Activated CD4-positive, alpha-beta T cell treated with anti-CD3 and anti-CD28 coated beads, Interleukin-2, amount 10 ng/mL, durations not matched to agents 7 days and 5 days (primary cell): ENCODE measurements around the gene FYB1. TPM values are rescaled to one million over a fixed set of nuclear protein-coding genes. Genes with fewer than 3 reads are reported as not detected.
A peak's percentile ranks its signal among the peaks of the same experiment; 100 is the strongest.

Experiments
- CTCF ChIA-PET: fragments of 350-600 bp; sonication (Branson Sonifier 250); formaldehyde crosslinking; loops from one replicate; lab custom pipeline; 2021; ENCODE audit warnings: antibody characterized with exemption; lab: Charles Lee
- POLR2A ChIA-PET: fragments of 350-600 bp; sonication (Branson Sonifier 250); formaldehyde crosslinking; loops from one replicate; lab custom pipeline; 2021; ENCODE audit warnings: antibody characterized with exemption; lab: Charles Lee
- DNase-seq: peaks from one replicate; pipeline ENCODE4 v3.0.0-alpha.2; 2020
- H3K27ac Mint-ChIP-seq: one replicate; pipeline ENCODE4 v1.8.0; 2021; ENCODE audit warnings: mild to moderate bottlenecking, moderate library complexity, mixed read lengths
- H3K27me3 Mint-ChIP-seq: one replicate; pipeline ENCODE4 v1.8.0; 2021; ENCODE audit warnings: mixed read lengths
- H3K36me3 Mint-ChIP-seq: one replicate; pipeline ENCODE4 v1.8.0; 2021; ENCODE audit warnings: low read depth, mixed read lengths
- H3K4me1 Mint-ChIP-seq: one replicate; pipeline ENCODE4 v1.8.0; 2021; ENCODE audit warnings: mixed read lengths
- H3K4me3 Mint-ChIP-seq: one replicate; pipeline ENCODE4 v1.8.0; 2021; ENCODE audit warnings: mild to moderate bottlenecking, moderate library complexity, mixed read lengths
- H3K9me3 Mint-ChIP-seq: one replicate; pipeline ENCODE4 v1.8.0; 2021; ENCODE audit warnings: mixed read lengths
- total RNA-seq, 2 experiments: library from RNA; stranded (reverse); gene quantifications; one replicate each; pipeline ENCODE4 v1.2.3, GENCODE V29; 2021

Gene FYB1
- total RNA-seq, 2 experiments from 2014 or later: 396 to 480 TPM

- H3K4me3 Mint-ChIP-seq: no peak overlapping the region
- H3K27ac Mint-ChIP-seq: no peak overlapping the region
- no peak for DNase-seq
- H3K4me1 Mint-ChIP-seq: peaks cover 21% of the 10 kb centered on the region
- H3K9me3 Mint-ChIP-seq: no peaks in the 10 kb centered on the region
- ChIA-PET CTCF (interaction anchor here (1.7 kb wide), 1 partner anchor 140 kb away, joined by 5 read pairs; no protein-coding TSS in a partner anchor), POLR2A (no interaction called here)
- peaks cover 34% of the 10 kb centered on the region for H3K36me3 Mint-ChIP-seq
- H3K27me3 Mint-ChIP-seq: no peaks in the 10 kb centered on the region
Measured at GRCh38 chr5:39143151-39143860, 76.1 kb downstream of the FYB1 start.

GRCh38 chr5:39140558-39141168, 78.7 kb downstream of the FYB1 start:
- Mint-ChIP-seq H3K9me3 (no peaks in the 10 kb centered on the region), H3K27ac (no peak overlapping the region), H3K4me3 (no peak overlapping the region), H3K4me1 (peaks cover 20% of the 10 kb centered on the region), H3K36me3 (peaks cover 42% of the 10 kb centered on the region), H3K27me3 (no peaks in the 10 kb centered on the region)
- ChIA-PET POLR2A (no interaction called here), CTCF (no interaction called here)
- DNase-seq: no peak

DNA sequence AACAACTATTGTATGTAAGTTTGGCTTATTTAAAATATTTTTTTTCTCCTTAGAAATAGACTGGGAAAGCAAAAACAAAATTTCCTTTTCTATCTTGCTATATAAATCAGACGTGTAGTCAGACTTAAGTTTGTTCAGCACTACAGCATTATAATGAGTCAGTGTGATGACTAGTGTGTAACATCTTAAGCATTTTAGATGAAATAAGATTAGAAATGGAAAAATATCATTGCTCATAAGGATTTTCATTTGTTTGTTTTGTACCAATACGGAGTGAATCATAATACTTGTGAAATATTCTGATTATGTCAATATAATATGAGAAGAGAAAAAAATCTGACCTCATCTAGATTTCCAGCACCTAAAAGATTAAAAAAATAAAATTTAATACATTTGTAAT, 80.5 kb downstream of the FYB1 start:
- H3K27ac Mint-ChIP-seq: no peak overlapping the region
- ChIA-PET POLR2A (no interaction called here), CTCF (no interaction called here)
- H3K4me1 Mint-ChIP-seq: peaks cover 20% of the 10 kb centered on the region
- no peak overlapping the region for H3K4me3 Mint-ChIP-seq
- peaks cover 51% of the 10 kb centered on the region for H3K36me3 Mint-ChIP-seq
- no peak for DNase-seq
- no peaks in the 10 kb centered on the region for H3K9me3 Mint-ChIP-seq
- H3K27me3 Mint-ChIP-seq: no peaks in the 10 kb centered on the region

GRCh38 chr5:39137819-39138451, 81.4 kb downstream of the FYB1 start:
- Mint-ChIP-seq H3K9me3 (no peaks in the 10 kb centered on the region), H3K4me1 (peaks cover 24% of the 10 kb centered on the region), H3K36me3 (peaks cover 58% of the 10 kb centered on the region), H3K27me3 (no peaks in the 10 kb centered on the region), H3K4me3 (no peak overlapping the region), H3K27ac (peak overlapping the region; percentile 34)
- ChIA-PET CTCF (no interaction called here), POLR2A (no interaction called here)
- no peak for DNase-seq

GRCh38 chr5:39137391-39137790, 82.0 kb downstream of the FYB1 start:
- CTCF ChIA-PET: no interaction called here
- Mint-ChIP-seq H3K36me3 (peaks cover 61% of the 10 kb centered on the region), H3K27ac (no peak overlapping the region), H3K4me3 (no peak overlapping the region), H3K27me3 (no peaks in the 10 kb centered on the region), H3K9me3 (no peaks in the 10 kb centered on the region), H3K4me1 (peaks cover 27% of the 10 kb centered on the region)
- no peak for DNase-seq
- POLR2A ChIA-PET: no interaction called here

DNA sequence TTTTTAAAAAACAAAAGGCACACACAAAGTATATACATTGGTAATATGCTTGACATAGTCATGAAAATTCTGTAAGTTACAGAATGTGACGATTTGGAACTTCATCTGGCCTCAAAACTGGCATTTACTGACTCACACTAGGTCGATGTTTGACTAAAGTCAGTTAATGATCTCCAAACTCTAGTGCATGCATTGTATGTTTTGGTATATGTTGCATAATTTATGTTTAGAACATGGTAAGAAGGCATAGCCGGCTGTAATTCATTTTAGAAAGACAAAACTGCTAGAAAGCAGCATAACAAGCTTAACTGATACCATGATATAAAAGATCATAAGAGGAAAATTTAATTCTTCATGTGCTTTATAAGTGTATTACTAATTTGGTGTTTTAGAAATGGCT, 86.6 kb downstream of the FYB1 start:
- Mint-ChIP-seq H3K4me3 (no peak overlapping the region), H3K27ac (no peak overlapping the region), H3K27me3 (no peaks in the 10 kb centered on the region), H3K36me3 (peaks cover 83% of the 10 kb centered on the region), H3K9me3 (no peaks in the 10 kb centered on the region), H3K4me1 (peaks cover 26% of the 10 kb centered on the region)
- no peak for DNase-seq
- ChIA-PET CTCF (no interaction called here), POLR2A (no interaction called here)

DNA sequence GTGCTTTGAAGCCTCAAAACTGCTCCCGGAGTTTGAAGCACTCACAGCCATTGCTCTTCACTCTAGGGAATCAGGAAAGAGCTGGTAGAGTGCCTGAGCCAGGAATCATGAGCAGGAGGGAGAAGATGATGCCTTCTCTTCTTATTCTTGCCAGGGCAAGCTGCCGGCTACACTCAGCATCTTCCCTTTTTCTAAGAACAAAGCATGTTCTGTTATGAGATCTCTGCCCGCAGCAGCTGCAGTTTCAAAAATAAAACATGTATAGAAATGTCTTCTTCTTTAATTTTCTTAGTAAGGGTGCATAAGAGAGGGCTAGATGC, 87.3 kb downstream of the FYB1 start:
- DNase-seq: no peak
- Mint-ChIP-seq H3K36me3 (peaks cover 85% of the 10 kb centered on the region), H3K27me3 (no peaks in the 10 kb centered on the region), H3K4me3 (no peak overlapping the region), H3K9me3 (no peaks in the 10 kb centered on the region), H3K4me1 (peaks cover 24% of the 10 kb centered on the region), H3K27ac (no peak overlapping the region)
- ChIA-PET POLR2A (interaction anchor here (0.7 kb wide), 1 partner anchor 9 kb away, joined by 4 read pairs; no protein-coding TSS in a partner anchor), CTCF (no interaction called here)

DNA sequence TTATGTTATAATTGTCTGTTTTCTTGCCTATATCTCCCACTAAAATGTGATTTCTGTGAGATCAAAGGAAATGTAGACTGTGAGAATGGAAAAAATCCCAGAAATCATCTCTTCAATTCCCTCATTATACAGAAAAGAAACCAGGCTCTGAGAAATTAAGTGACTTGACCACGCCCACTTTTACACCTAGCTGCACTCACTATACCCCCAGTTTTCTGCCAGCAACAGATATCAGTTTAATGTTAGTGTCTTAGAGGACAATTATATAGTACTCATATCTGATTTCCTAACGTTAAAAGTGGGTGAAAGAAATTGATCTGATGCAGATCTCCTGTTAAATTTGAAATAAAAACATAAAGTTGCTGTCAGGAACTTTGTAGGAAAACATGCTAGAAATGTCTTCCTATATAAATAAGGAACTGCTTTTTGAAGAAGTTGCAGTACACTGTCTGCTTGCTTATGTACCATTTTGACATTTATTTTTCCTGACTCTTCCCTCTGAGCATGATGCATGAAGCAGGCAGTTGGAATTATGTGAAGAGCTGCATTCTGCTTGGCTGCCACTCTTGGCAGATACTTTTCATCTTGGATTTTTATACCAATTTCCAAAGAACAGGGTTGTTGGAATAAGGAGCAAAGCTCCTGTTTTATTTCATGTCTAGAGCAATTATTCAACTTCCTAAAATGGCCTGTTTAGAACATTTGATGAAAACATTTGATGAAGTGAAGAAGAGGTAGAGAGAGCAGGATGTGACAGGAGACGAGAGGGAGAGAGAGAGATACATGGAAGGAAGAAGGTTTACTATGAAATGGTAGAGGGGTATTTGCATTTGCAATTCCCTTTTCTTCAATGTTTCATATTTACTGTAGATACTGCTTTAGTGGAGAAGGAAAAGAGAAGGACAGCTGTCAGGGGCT, 87.9 kb downstream of the FYB1 start:
- DNase-seq: no peak
- POLR2A ChIA-PET: interaction anchor here (0.7 kb wide), 1 partner anchor 9 kb away, joined by 4 read pairs; no protein-coding TSS in a partner anchor
- no peaks in the 10 kb centered on the region for H3K9me3 Mint-ChIP-seq
- H3K4me1 Mint-ChIP-seq: peaks cover 24% of the 10 kb centered on the region
- CTCF ChIA-PET: no interaction called here
- H3K27ac Mint-ChIP-seq: no peak overlapping the region
- H3K36me3 Mint-ChIP-seq: peaks cover 80% of the 10 kb centered on the region
- no peaks in the 10 kb centered on the region for H3K27me3 Mint-ChIP-seq
- no peak overlapping the region for H3K4me3 Mint-ChIP-seq

GRCh38 chr5:39130716-39131115, 88.6 kb downstream of the FYB1 start:
- Mint-ChIP-seq H3K27me3 (no peaks in the 10 kb centered on the region), H3K36me3 (peaks cover 86% of the 10 kb centered on the region), H3K27ac (no peak overlapping the region), H3K9me3 (no peaks in the 10 kb centered on the region), H3K4me1 (peaks cover 24% of the 10 kb centered on the region), H3K4me3 (no peak overlapping the region)
- no peak for DNase-seq
- ChIA-PET POLR2A (no interaction called here), CTCF (no interaction called here)

GRCh38 chr5:39121922-39122321, 97.4 kb downstream of the FYB1 start:
- ChIA-PET POLR2A (no interaction called here), CTCF (no interaction called here)
- H3K4me1 Mint-ChIP-seq: peaks cover 5% of the 10 kb centered on the region
- H3K9me3 Mint-ChIP-seq: no peaks in the 10 kb centered on the region
- H3K36me3 Mint-ChIP-seq: peaks cover 59% of the 10 kb centered on the region
- no peak for DNase-seq
- no peaks in the 10 kb centered on the region for H3K27me3 Mint-ChIP-seq
- H3K4me3 Mint-ChIP-seq: no peak overlapping the region
- H3K27ac Mint-ChIP-seq: no peak overlapping the region

DNA sequence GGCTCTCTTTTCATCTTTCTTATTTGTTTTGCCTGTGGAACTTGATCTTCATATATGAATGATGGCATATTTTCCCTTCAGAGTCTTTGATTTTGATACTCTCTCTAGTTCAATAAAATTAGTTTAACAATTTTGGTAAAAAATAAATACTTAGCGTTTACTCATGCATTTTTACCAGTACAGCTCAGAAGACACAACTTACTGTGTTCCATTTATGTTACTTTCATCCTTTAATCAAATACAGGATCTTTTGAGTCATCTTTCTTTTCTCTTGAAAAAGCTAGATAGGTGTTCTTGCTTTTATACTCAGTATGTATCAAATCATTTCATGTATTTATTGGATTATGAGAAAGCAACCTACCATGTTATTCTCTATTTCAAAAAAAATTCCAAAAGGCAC, 98.0 kb downstream of the FYB1 start:
- H3K4me1 Mint-ChIP-seq: peaks cover 9% of the 10 kb centered on the region
- no peak for DNase-seq
- ChIA-PET CTCF (no interaction called here), POLR2A (no interaction called here)
- H3K36me3 Mint-ChIP-seq: peaks cover 63% of the 10 kb centered on the region
- H3K9me3 Mint-ChIP-seq: no peaks in the 10 kb centered on the region
- H3K4me3 Mint-ChIP-seq: no peak overlapping the region
- no peaks in the 10 kb centered on the region for H3K27me3 Mint-ChIP-seq
- no peak overlapping the region for H3K27ac Mint-ChIP-seq

GRCh38 chr5:39120052-39120420, 99.3 kb downstream of the FYB1 start:
- H3K36me3 Mint-ChIP-seq: peaks cover 65% of the 10 kb centered on the region

More at GRCh38 chr5:39120052-39120420, 99.3 kb downstream of the FYB1 start:
- no peak overlapping the region for H3K4me3 Mint-ChIP-seq
- no peaks in the 10 kb centered on the region for H3K27me3 Mint-ChIP-seq
- DNase-seq: no peak
- H3K9me3 Mint-ChIP-seq: no peaks in the 10 kb centered on the region
- H3K4me1 Mint-ChIP-seq: peaks cover 12% of the 10 kb centered on the region
- CTCF ChIA-PET: no interaction called here
- POLR2A ChIA-PET: no interaction called here
- H3K27ac Mint-ChIP-seq: no peak overlapping the region
